Prostate gland (tissue), 2 donors: Measurements from ENCODE around the gene OR1K1. TPM values are rescaled to one million over a fixed set of nuclear protein-coding genes. Genes with fewer than 3 reads are reported as not detected.
A peak's percentile ranks its signal among the peaks of the same experiment; 100 is the strongest.

Experiments
- DNase-seq: peaks from one replicate; pipeline ENCODE4 v3.0.0-alpha.2; 2019; ENCODE audit warnings: low spot score
- H3K27ac ChIP-seq, 2 donors: fragments of 200-600 bp; sonication (generic); 2 replicates each; pipeline ENCODE4 v1.5.1; 2017 to 2019
- H3K27me3 ChIP-seq: fragments of 200-600 bp; sonication (generic); replicated peaks from 2 replicates; pipeline ENCODE4 v1.5.1; 2019; ENCODE audit not compliant: insufficient read depth
- H3K36me3 ChIP-seq, 2 donors: fragments of 200-600 bp; sonication (generic); 1 replicate in 1 of 2; 2 replicates in 1 of 2; pipeline versions ENCODE4 v1.5.1 to v1.8.1; 2017 to 2019
- H3K4me1 ChIP-seq: fragments of 200-600 bp; sonication (generic); replicated peaks from 2 replicates; pipeline ENCODE4 v1.5.1; 2019
- H3K4me3 ChIP-seq, 2 donors: fragments of 200-600 bp; sonication (generic); 2 replicates each; pipeline ENCODE4 v1.5.1; 2017 to 2019
- H3K9me3 ChIP-seq: fragments of 200-600 bp; sonication (generic); 2 replicates; pipeline ENCODE4 v1.5.1; 2017
- POLR2A ChIP-seq: fragments of 450-650 bp; IDR thresholded peaks from one replicate; pipeline ENCODE4 v1.6.1; 2016; ENCODE audit warnings: antibody characterized with exemption, mild to moderate bottlenecking
- POLR2AphosphoS5 ChIP-seq: sonication (generic); formaldehyde crosslinking; IDR thresholded peaks from one replicate; pipeline ENCODE4 v1.6.1; 2017; ENCODE audit warnings: antibody characterized with exemption
- WGBS: methylation state at CpG from one replicate; pipeline ENCODE4 v1.1.5; 2018; 5-methylcytosine and 5-hydroxymethylcytosine counted together
- intact Hi-C: fragments of 100-400 bp; cut with DNase I; formaldehyde crosslinking; loops from one replicate; pipeline ENCODE4 v1.14.2; 2022
- total RNA-seq, 2 donors: library from RNA; depleted of rRNA; stranded (reverse); fragments of >200 nt; gene quantifications; one replicate each; pipeline ENCODE4 v1.1.0, GENCODE V29; 2016
- TF ChIP-seq, protein P1 (sequence below), 4 experiments: fragments of 200-600 bp in 2 of 4; fragments of 450-650 bp in 2 of 4; sonication (generic) in 2 of 4; IDR thresholded peaks; 1 replicate in 3 of 4; 2 replicates in 1 of 4; pipeline ENCODE4 v1.5.1; 2016 to 2019; ENCODE audit warnings: antibody characterized with exemption in 4 of 4, mild to moderate bottlenecking in 2 of 4, moderate library complexity in 2 of 4

OR1K1 gene
- total RNA-seq, 2 donors from 2014 or later, result not detected

DNA sequence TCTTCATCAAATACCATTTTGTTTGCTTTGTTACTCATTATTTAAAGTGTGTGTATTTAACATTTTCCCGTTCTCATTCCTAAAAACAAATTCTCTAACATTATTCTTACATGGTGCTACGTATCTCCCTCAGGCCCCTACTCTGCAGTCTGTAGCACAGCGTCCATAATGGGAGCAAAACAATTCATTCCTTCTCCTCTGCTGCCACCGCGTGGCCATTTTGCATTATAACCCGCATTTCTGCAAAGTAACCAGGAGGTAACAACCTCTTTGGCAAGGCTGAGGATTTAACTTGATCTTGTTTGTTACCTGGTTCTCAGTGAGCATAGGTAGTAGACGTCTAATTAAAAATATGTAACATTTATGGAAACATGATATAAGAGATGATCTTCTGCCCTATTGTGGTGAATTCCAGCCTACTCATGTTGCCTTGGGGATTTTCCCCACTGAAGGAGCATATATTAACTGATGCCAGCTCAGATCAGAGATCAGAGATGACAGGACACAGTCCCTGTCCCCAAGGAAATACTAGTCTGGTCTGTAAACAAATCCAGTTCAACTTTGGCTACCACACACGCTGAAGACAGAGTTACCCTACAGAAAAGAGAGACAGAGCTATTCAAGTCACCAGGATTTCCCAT, 10.5 kb downstream of the OR1K1 start:
- no peak overlapping the region for H3K4me3 ChIP-seq
- no peaks in the 10 kb centered on the region for H3K36me3 ChIP-seq
- TF ChIP-seq, protein P1, sequence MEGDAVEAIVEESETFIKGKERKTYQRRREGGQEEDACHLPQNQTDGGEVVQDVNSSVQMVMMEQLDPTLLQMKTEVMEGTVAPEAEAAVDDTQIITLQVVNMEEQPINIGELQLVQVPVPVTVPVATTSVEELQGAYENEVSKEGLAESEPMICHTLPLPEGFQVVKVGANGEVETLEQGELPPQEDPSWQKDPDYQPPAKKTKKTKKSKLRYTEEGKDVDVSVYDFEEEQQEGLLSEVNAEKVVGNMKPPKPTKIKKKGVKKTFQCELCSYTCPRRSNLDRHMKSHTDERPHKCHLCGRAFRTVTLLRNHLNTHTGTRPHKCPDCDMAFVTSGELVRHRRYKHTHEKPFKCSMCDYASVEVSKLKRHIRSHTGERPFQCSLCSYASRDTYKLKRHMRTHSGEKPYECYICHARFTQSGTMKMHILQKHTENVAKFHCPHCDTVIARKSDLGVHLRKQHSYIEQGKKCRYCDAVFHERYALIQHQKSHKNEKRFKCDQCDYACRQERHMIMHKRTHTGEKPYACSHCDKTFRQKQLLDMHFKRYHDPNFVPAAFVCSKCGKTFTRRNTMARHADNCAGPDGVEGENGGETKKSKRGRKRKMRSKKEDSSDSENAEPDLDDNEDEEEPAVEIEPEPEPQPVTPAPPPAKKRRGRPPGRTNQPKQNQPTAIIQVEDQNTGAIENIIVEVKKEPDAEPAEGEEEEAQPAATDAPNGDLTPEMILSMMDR (IDR thresholded peaks at IDR 0.05), result peak; percentile 56 to 90 (median 84)
- TF ChIP-seq POLR2A (no peak), POLR2AphosphoS5 (peak; percentile 73)
- no peak overlapping the region for H3K27ac ChIP-seq
- intact Hi-C loops, result loop anchor here (2.0 to 10.0 kb wide), 2 partner anchors 346 to 716 kb away; partner anchors contain the start of gene TTLL11
- DNase-seq, result peak; percentile 72
- 3% methylated on average over 8 of the region's 8 CpGs for WGBS
- H3K27me3 ChIP-seq, result no peaks in the 10 kb centered on the region
- H3K9me3 ChIP-seq, result no peaks in the 10 kb centered on the region
- no peaks in the 10 kb centered on the region for H3K4me1 ChIP-seq

DNA sequence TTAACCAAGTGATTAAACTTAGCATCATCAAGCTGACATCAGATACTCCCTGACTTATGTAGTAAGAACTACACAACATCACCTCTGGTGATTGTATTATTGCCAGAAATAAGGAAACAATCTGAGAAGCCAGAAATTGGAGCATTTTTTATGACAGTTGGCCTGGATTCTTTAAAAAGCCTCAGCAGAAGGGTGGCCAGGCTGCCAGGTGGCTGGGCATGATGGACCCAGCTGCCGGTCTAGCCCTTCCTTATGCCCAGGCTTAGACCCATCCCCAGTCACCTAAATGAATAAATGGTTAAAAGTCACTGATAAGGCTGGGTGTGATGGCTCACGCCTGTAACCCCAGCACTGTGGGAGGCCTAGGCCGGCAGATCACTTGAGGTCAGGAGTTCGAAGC, 12.8 kb downstream of the OR1K1 start:
- intact Hi-C loops, result loop anchor here (10.0 kb wide), 1 partner anchor 718 kb away; the partner anchor contains the start of gene TTLL11
- no peaks in the 10 kb centered on the region for H3K36me3 ChIP-seq
- no peaks in the 10 kb centered on the region for H3K9me3 ChIP-seq
- 78% methylated on average over 4 of the region's 4 CpGs for WGBS
- H3K4me1 ChIP-seq, result no peaks in the 10 kb centered on the region
- TF ChIP-seq POLR2A (no peak), POLR2AphosphoS5 (no peak)
- TF ChIP-seq, protein P1 (IDR thresholded peaks at IDR 0.05), result no peak
- no peak overlapping the region for H3K4me3 ChIP-seq
- H3K27me3 ChIP-seq, result no peaks in the 10 kb centered on the region
- no peak for DNase-seq
- H3K27ac ChIP-seq, result no peak overlapping the region

GRCh38 chr9:122814545-122814944, 14.6 kb downstream of the OR1K1 start:
- H3K27ac ChIP-seq, result no peak overlapping the region
- TF ChIP-seq POLR2AphosphoS5 (no peak), POLR2A (no peak)
- TF ChIP-seq, protein P1 (IDR thresholded peaks at IDR 0.05), result no peak
- no peak overlapping the region for H3K4me3 ChIP-seq
- no peaks in the 10 kb centered on the region for H3K9me3 ChIP-seq
- DNase-seq, result no peak
- H3K4me1 ChIP-seq, result no peaks in the 10 kb centered on the region
- WGBS, result 75% methylated on average over 6 of the region's 6 CpGs
- H3K36me3 ChIP-seq, result no peaks in the 10 kb centered on the region
- intact Hi-C loops, result loop anchor here (10.0 kb wide), 1 partner anchor 720 kb away; the partner anchor contains the start of gene TTLL11
- no peaks in the 10 kb centered on the region for H3K27me3 ChIP-seq

- H3K4me1 ChIP-seq, result no peaks in the 10 kb centered on the region
- H3K9me3 ChIP-seq, result no peaks in the 10 kb centered on the region
- intact Hi-C loops, result loop anchor here (10.0 kb wide), 1 partner anchor 721 kb away; the partner anchor contains the start of gene TTLL11
- H3K27me3 ChIP-seq, result no peaks in the 10 kb centered on the region
- H3K36me3 ChIP-seq, result no peaks in the 10 kb centered on the region
- DNase-seq, result no peak
- H3K27ac ChIP-seq, result no peak overlapping the region
- no peak for TF ChIP-seq POLR2A
- TF ChIP-seq POLR2AphosphoS5, result no peak
- TF ChIP-seq, protein P1 (IDR thresholded peaks at IDR 0.05), result no peak
- no peak overlapping the region for H3K4me3 ChIP-seq
These were observed 15.6 kb downstream of the OR1K1 start for GRCh38 chr9:122815544-122815943.
